GM21528 (cell line): ENCODE results near the gene TDP1.
"Not testable (repeated sequence)": the region's sequence is repeated elsewhere in the genome, so short reads cannot be mapped to it uniquely, and the experiment has no call there.

Source experiments
- ATAC-seq: cut with Tn5 transposase; IDR thresholded peaks from one replicate; pipeline ENCODE4 v1.9.1; 2021; ENCODE audit warnings: mild to moderate bottlenecking, moderate library complexity; ENCODE audit not compliant: unreplicated experiment, low FRiP score

The TDP1 gene

DNA sequence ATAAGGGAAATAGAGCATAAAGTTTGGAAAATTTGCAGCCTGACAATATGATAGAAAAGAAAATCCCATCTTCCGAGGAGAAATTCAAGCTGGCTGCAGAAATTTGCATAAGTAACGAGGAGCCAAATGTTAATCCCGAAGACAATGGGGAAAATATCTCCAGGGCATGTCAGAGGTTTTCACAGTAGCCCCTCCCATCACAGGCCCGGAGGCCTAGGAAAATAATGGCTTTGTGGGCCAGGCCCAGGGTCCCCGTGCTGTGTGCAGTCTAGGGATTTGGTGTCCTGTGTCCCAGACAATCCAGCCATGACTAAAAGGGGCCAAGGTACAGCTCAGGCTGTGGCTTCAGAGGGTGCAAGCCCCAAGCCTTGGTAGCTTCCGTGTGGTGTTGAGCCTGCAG, 133.8 kb downstream of the TDP1 start:
- not testable (repeated sequence) for ATAC-seq

GRCh38 chr14:90091393-90091792, 135.7 kb downstream of the TDP1 start:
- no peak for ATAC-seq

GRCh38 chr14:90093942-90094595, 138.3 kb downstream of the TDP1 start:
- no peak for ATAC-seq
